ENCODE data around the gene RECQL5.

Gene RECQL5

GRCh38 chr17:75633486-75634375 lies 33.2 kb downstream of the RECQL5 start:
- DNase-seq (ENCODE audit: low spot score): peak; percentile 96

- peak; percentile 97 for DNase-seq (ENCODE audit: low spot score)
These were observed 34.0 kb downstream of the RECQL5 start, which contains the start of gene SMIM5 for GRCh38 chr17:75632863-75633485. Gene SMIM5 (plus strand): TSS chr17:75633434. CDS start chr17:75640202, 6,768 bp downstream.

DNA sequence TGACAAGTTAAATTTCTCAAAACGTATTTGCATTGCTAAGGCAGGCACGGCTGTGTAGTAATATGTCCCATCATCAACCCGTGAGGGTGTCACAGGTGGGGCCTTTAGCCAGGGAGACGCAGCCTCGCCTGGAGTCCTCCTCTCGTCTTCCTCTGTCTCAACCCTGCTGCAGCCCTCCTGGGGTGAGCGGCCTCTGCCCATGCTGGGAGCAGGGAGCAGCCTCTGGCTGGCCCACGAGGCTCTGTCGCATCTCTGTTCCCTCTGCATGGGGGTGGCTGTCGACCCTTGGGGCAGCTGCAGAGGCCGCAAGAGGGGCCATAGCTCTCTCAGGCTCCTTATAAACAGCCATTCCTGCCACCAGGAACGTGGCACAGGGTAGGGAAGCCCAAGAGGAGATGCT lies 34.5 kb downstream of the RECQL5 start:
- no peak for DNase-seq (ENCODE audit: low spot score)

DNA sequence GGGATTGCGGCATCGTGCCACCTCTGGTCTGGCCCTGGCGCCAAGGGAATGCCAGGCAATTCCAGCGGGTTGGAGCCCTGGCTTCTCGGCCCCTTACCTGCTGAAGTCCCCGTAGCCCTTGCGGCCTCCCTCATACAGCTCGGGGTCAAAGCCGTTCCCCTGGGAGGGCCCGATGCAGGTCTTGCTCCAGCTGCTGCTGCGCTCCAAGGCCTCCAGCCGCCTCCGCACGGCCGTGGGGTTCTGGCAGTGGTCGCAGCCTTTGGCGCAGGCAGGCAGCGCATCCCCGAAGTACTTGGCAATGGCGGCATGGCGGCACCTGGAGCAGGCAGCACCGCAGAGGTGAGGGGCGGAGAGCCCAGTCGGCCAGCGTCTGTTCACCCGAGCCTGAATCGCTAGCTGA lies 35.6 kb downstream of the RECQL5 start:
- DNase-seq (ENCODE audit: low spot score): no peak

DNA sequence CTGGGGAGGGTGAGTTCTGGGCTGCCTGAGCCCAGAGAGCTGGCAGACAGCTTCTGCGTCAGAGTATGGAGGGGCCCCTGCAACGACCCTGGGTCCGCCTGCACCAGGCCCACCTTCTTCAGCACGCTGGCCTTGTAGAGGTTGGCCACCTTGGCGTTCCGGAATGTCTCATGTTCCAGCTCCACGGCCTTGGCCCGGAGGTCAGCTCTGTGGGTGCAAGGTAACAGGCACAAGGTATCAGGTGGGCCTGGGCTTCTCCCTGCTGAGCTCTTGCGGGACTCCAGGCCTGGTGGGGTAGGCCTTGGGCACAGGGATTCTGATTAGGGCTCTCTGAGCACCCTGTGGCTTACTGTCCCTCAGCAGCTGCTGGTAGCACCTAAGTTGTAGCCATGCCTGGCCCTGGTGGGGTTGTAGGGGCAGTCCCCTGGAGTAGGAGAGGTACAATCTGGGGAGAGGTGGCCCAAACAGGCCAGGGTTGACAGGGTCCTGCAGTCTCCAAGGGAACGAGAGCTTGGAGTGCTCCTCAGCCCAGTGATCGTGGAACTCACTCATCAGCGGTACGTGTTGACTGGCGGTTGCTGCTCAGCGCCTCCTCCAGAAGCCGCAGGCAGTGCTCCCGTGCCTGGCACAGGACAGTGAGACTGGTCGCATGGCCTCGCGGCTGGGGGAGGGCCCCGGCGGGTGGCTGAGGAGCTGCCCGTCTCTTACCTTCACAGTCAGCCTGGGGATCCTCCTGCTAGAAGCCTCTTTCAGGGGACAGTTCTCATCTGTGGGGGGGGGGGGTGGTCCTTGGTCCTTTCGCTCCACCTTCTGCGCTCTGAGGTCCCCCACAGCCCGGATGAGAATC lies 36.7 kb downstream of the RECQL5 start:
- no peak for DNase-seq (ENCODE audit: low spot score)

DNA sequence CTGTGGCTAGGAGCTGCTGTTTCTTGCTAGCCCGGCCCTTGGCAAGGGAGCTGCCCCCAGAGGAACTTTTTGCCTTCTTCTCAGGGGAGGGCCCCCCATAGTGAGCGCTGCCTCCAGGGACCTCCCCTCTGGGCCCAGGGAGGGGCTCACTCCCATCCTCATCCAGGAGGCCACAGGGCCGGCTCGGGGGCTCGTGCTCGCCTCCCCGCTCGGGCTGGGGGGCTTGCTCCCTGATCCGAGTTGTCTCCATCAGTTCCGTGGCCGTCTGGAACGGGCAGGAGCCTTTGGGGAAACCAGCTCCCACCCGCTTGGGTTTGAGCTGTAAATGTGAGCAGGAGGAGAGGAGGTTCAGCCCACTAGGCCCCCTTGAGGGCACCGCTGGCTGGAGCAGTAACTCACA lies 37.8 kb downstream of the RECQL5 start:
- no peak for DNase-seq (ENCODE audit: low spot score)

- no peak for DNase-seq (ENCODE audit: low spot score)
These were observed 38.5 kb downstream of the RECQL5 start for GRCh38 chr17:75628425-75628824.

DNA sequence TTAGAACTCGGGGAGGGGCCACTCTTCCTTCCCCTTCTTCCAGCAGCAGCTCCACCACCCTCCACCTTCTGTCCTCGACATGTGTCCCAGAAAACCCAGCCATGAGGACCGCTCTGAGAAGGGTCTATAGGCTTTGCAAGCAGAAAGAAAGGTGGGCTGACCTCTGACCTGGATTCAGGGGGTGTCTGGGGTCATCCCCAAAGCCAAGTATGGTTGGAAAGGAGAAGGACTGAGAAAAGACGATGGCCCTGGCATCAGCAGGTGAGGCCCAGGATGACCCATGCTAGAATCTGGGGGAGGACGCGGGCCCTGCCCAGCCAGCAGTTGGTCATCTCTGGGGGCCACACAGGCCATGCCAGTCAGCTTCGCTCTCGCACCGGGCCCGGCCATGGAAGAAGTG lies 39.9 kb downstream of the RECQL5 start:
- DNase-seq (ENCODE audit: low spot score): no peak

DNA sequence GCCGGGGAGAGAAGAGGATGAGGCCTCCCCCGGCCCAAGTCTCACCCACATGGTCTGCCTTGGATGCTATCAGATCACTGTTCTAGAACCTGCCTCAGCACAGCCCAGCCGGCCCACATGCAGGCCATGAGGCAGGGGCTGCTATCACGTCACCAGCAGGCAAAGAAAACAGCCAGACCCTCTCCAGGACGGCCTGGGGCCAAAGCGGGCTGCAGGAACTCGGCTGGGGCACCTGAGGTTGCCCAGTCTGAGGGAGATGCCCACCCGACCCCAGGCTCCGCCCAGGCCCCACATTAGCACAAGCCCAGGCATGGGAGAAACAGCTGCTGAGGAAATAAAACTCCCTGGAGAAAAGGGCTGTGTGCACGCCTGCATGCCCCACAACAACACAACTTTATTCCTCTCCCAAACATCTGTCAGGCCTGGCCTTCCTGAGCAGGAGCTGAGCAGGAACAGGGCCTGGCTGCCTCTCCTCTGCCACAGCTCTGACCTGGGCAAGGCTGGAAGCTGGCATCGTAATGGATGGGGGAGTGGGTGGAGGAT lies 40.4 kb downstream of the RECQL5 start:
- no peak for DNase-seq (ENCODE audit: low spot score)

DNA sequence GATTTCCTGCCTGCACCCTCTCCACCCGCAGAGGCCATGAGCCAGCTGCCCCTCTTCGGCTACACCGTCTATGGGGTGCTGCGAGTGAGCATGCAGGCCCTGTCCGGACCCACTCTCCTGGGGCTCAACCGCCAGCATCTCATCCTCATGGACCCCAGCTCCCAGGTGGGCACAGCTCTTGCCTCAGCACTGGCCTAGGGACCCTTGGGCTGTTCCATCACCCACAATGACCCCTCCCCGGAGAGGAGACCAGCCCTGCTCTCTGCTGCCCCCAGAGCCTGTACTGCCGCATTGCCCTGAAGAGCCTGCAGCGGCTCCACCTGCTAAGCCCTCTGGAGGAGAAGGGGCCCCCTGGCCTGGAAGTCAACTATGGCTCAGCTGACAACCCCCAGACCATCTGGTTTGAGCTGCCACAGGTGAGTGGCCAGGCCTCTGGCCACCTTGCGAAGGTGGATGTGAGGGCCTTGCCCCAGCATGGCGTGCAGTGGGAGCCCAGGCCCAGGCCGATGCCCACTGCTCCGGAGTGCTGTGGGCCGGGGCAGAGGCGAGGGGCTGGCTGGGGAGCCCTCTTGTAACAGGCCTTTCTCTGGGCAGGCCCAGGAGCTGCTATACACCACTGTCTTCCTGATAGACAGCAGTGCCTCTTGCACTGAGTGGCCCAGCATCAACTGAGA lies 41.0 kb downstream of the RECQL5 start:
- DNase-seq (ENCODE audit: low spot score): peak; percentile 72

- DNase-seq (ENCODE audit: low spot score): no peak
These were observed 42.1 kb downstream of the RECQL5 start for GRCh38 chr17:75624714-75625345.

- DNase-seq (ENCODE audit: low spot score): no peak
These were observed 42.9 kb downstream of the RECQL5 start for GRCh38 chr17:75624021-75624420.

GRCh38 chr17:75623386-75623785 lies 43.6 kb downstream of the RECQL5 start:
- no peak for DNase-seq (ENCODE audit: low spot score)

DNA sequence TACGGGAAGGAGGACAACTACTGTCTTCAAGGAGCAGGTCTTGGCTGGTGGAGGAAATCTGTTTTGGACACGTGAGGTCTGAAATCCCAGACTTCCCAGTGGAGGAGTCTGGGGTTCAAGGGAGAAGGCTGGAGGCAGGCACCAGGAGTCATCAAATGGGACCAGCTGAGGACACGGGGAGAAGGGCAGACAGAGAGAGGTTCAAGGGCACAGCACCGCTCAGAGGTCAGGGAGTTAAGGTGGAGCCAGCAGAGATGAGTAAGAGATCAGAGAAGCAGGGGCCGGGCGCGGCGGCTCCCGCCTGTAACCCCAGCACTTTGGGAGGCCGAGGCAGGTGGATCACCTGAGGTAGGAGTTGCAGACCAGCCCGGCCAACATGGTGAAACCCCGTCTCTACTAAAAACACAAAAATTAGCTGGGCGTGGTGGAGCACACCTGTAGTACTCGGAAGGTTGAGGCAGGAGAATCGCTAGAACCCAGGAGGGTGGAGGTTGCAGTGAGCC lies 44.1 kb downstream of the RECQL5 start:
- no peak for DNase-seq (ENCODE audit: low spot score)

- DNase-seq (ENCODE audit: low spot score): no peak
These were observed 44.9 kb downstream of the RECQL5 start for GRCh38 chr17:75622076-75622475.

DNA sequence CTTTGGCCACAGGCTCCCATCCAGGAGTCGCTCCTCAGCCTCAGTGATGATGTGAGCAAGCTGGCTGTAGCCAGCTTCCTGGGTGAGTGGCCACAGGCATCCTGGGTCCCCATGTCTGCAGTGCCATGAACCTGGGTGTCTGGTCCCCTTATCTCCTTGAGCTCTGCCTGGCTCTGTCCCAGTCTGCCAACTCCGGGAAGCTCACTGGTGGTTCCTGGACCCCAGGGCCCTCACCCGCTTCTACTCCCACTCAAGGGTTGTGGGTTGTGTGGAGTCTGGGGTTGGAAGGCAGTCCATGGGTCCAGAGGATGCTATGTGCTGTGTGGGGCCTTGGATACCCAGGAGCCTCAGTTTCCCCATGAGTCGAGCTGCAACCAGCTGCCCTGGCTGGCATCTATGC lies 45.5 kb downstream of the RECQL5 start:
- no peak for DNase-seq (ENCODE audit: low spot score)

- peak; percentile 69 for DNase-seq (ENCODE audit: low spot score)
These were observed 47.2 kb downstream of the RECQL5 start for GRCh38 chr17:75619506-75620431.

- DNase-seq (ENCODE audit: low spot score): no peak
These were observed 49.3 kb downstream of the RECQL5 start for GRCh38 chr17:75617675-75618074.

GRCh38 chr17:75617218-75617617 lies 49.7 kb downstream of the RECQL5 start:
- DNase-seq (ENCODE audit: low spot score): no peak

Measured in AG08396 (cell line).